Naive B cell (primary cell): ENCODE measurements around the gene GDF11. TPM values are rescaled to one million over a fixed set of nuclear protein-coding genes. Genes with fewer than 3 reads are reported as not detected.
A peak's percentile ranks its signal among the peaks of the same experiment; 100 is the strongest.
"Not testable (repeated sequence)": the region's sequence is repeated elsewhere in the genome, so short reads cannot be mapped to it uniquely, and the experiment has no call there.

ENCODE experiments used
- ATAC-seq, 2 donors: fragments of 150-1000 bp; cut with Tn5 transposase; 2 replicates each; pipeline ENCODE4 v1.10.0; 2021; ENCODE audit warnings: low read depth in 2 of 2, mild to moderate bottlenecking in 2 of 2, moderate library complexity in 2 of 2
- DNase-seq: peaks from one replicate; pipeline ENCODE4 v3.0.0; 2022
- H3K27ac Mint-ChIP-seq, 6 donors: one replicate each; pipeline ENCODE4 v1.8.0; 2020 to 2022; ENCODE audit warnings: mild to moderate bottlenecking in 6 of 6, mixed read lengths in 6 of 6, moderate library complexity in 5 of 6, inconsistent platforms in 2 of 6
- H3K27me3 Mint-ChIP-seq, 3 donors: one replicate each; pipeline ENCODE4 v1.8.0; 2021 to 2022; ENCODE audit warnings: mixed read lengths in 3 of 3, mild to moderate bottlenecking in 1 of 3
- H3K36me3 Mint-ChIP-seq, 2 donors: one replicate each; pipeline ENCODE4 v1.8.0; 2020 to 2022; ENCODE audit warnings: mixed read lengths in 2 of 2, inconsistent platforms in 1 of 2, mild to moderate bottlenecking in 1 of 2
- H3K4me1 Mint-ChIP-seq, 3 donors: one replicate each; pipeline ENCODE4 v1.8.0; 2020 to 2022; ENCODE audit warnings: mixed read lengths in 3 of 3, inconsistent platforms in 1 of 3, mild to moderate bottlenecking in 1 of 3, moderate library complexity in 1 of 3
- H3K4me3 Mint-ChIP-seq, 8 donors: one replicate each; pipeline ENCODE4 v1.8.0; 2020 to 2022; ENCODE audit warnings: mild to moderate bottlenecking in 8 of 8, mixed read lengths in 8 of 8, moderate library complexity in 8 of 8, inconsistent platforms in 2 of 8
- H3K9me3 Mint-ChIP-seq, 7 donors: one replicate each; pipeline ENCODE4 v1.8.0; 2020 to 2022; ENCODE audit warnings: mixed read lengths in 7 of 7, mild to moderate bottlenecking in 5 of 7, inconsistent platforms in 2 of 7, moderate library complexity in 1 of 7
- polyA plus RNA-seq, 6 donors: library from polyadenylated mRNA; unstranded; fragments of 300-500 nt; fragmentation: Illumina TruSeq; gene quantifications; one replicate each; pipeline ENCODE4 v1.2.3, GENCODE V29; 2021; ENCODE audit warnings: low read depth in 6 of 6

Gene GDF11
- polyA plus RNA-seq, 6 donors from 2014 or later = 0.40 to 1.4 (median 0.83) TPM

DNA sequence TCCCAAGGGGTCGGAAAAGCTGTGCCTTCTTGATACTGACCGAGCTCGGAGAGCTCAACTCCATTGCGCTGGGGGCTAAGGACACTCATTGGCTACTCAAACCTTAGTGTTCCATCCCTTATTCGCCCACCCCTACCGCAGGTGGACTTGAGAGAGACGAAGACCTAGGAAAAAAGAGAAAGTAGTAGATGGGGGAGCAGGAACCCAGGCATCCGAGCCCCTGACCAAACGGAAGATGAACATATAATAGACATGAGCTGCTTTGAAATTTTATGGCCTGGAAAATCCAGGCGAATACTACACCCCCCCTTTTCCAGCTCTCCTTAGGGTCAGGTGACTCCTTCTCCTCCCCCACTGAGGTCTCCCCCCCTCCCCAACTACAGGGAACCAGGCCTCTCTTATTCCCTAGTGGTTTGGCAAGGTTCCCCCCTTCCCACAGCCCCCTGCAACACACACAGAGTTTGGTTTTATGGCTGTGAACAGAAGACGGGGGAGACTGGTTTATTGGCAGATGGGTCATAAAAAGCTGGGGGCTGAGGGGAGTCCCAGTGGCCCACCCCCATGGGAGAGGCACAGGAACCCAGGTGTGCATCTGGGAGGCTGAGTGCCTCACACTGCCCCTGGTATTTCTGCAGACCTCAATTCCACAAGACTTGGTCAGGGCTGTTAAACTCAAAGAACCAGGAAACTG is 1.6 kb downstream of the GDF11 start:
- H3K9me3 Mint-ChIP-seq = no peaks in the 10 kb centered on the region
- DNase-seq (no peak), ATAC-seq (no peak)
- H3K27me3 Mint-ChIP-seq = no peaks in the 10 kb centered on the region
- H3K4me1 Mint-ChIP-seq = peaks cover 34 to 54% (median 35%) of the 10 kb centered on the region in 3 donors
- peaks cover 0 to 6% of the 10 kb centered on the region in 2 donors for H3K36me3 Mint-ChIP-seq
- H3K27ac Mint-ChIP-seq = peak overlapping the region in 4 of 6 donors; percentile 19 to 88 (median 78)
- peak overlapping the region; percentile 85 to 95 (median 92) for H3K4me3 Mint-ChIP-seq

DNA sequence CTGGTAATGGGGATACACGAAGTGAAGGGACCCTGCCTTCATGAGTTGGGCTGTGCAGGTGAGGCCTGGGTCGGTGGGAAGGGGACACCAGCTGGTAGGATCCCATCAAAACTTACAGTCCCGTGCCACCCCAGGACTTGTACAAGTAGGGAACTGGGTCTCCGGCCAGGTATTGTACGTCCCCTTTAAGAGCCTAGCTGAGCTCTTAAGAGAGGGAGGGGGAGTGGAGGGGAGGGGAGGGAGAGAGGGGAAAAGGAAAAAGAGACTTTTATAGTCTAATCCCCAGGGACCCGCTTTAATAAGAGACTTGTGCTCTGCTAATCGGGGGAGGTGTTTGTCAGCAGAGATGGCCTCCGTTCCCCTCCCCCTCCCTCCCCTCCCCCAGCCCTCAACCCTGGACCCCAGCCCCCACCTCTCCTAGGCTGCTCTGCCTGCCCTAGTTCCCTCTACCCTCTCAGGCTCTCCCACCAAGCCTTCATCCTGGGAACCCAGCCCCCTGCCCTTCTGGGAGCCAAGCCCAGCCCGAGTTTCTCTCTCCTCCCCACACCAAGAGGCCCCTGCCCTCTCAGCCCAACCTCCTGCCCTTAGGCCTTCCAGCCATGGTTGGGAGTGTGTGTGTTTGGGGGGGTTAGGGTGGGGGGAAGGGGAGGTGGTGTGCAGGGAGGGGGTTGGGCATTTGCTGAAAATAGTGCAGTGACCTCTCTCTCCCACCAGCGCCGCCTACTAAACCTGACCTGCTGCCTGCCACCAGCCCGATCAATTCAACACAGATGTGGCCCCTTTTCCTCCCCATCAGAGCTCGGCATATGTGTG is 2.6 kb downstream of the GDF11 start:
- ATAC-seq (no peak), DNase-seq (no peak)
- H3K4me3 Mint-ChIP-seq = peak overlapping the region; percentile 78 to 95 (median 92)
- peak overlapping the region in 5 of 6 donors; percentile 1 to 95 (median 62) for H3K27ac Mint-ChIP-seq
- H3K36me3 Mint-ChIP-seq = peaks cover 0 to 7% of the 10 kb centered on the region in 2 donors
- H3K9me3 Mint-ChIP-seq = no peaks in the 10 kb centered on the region
- H3K4me1 Mint-ChIP-seq = peaks cover 34 to 54% (median 39%) of the 10 kb centered on the region in 3 donors
- H3K27me3 Mint-ChIP-seq = no peaks in the 10 kb centered on the region

DNA sequence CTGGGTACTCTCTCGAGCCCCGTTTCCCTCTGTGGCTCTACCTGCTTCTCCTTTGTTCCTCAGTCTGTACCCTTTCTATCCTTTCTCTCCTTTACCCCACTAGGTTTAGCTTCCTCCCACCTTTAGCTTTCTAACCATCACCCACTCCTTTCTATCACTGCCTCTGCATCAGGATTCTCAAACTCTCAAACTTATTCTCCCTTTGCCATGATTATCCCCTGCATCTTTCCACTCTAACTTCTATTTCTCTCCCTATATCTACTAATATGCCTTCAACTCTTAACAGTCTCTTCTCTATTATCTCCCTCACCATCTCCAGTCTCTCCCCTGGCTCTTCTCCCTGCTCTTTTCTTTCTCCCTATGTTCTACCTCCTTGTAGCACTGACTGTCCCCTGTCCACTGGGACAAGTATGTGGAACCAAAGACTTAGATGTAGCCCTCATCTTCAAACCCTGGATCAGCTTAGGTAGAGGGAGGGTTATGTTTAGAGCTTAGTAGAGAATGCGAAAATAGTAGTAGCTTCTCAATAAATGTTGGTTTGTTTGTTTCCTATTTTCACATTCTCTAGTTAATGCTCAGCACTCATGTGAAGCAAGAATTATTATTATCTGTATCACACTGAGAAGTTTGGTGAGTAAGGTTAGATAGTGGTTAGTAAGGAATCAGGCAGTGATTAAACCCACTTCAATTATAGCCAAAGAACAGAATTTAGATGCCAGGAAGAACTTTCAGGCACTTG is 3.4 kb downstream of the GDF11 start:
- Mint-ChIP-seq H3K4me1 (peaks cover 34 to 54% (median 39%) of the 10 kb centered on the region in 3 donors), H3K27ac (peak overlapping the region; percentile 1 to 95 (median 42)), H3K4me3 (peak overlapping the region; percentile 45 to 95 (median 76)), H3K9me3 (no peaks in the 10 kb centered on the region), H3K27me3 (no peaks in the 10 kb centered on the region), H3K36me3 (peaks cover 0 to 12% of the 10 kb centered on the region in 2 donors)
- no peak for DNase-seq
- no peak for ATAC-seq

DNA sequence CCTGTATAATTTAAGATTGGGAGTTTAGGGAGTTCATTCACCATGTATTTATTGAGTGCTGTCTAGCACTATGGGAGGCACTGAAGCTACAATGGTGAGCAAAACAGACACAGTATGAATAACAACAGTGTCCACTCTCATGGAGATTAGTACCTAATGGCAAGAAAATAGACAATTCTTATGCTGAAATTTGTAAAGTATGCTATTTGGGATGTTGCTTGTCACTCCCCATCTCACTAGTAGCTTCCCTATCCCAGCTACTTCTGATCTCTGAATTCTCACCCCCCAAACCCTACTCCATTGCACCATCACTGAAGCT is 4.0 kb downstream of the GDF11 start:
- peaks cover 32 to 52% (median 39%) of the 10 kb centered on the region in 3 donors for H3K4me1 Mint-ChIP-seq
- peaks cover 0 to 12% of the 10 kb centered on the region in 2 donors for H3K36me3 Mint-ChIP-seq
- H3K9me3 Mint-ChIP-seq = no peaks in the 10 kb centered on the region
- H3K4me3 Mint-ChIP-seq = peak overlapping the region in 1 of 8 donors; percentile 26
- peak overlapping the region in 3 of 6 donors; percentile 4 to 71 (median 62) for H3K27ac Mint-ChIP-seq
- H3K27me3 Mint-ChIP-seq = no peaks in the 10 kb centered on the region
- ATAC-seq = no peak
- no peak for DNase-seq

DNA sequence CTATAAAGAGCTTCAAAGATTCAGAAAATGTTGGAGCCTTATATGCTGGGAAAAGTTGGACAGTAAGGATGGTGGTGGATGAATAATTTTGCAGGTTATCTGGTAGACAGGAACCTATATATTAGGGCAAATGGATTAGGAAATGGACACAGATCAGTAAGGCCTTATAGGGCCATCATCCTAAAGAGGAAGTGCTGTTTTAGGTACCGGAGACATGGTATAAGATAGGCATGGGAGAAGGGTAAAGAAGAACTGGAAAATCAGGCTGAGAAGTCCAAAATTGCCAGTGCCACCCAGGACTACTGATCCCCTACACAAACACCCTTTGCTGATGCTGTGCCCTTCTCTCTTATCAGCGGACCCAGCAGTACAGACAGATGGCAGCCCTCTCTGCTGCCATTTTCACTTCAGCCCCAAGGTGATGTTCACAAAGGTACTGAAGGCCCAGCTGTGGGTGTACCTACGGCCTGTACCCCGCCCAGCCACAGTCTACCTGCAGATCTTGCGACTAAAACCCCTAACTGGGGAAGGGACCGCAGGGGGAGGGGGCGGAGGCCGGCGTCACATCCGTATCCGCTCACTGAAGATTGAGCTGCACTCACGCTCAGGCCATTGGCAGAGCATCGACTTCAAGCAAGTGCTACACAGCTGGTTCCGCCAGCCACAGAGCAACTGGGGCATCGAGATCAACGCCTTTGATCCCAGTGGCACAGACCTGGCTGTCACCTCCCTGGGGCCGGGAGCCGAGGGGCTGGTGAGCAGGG is 5.5 kb downstream of the GDF11 start:
- peak overlapping the region in 4 of 6 donors; percentile 15 to 79 (median 38) for H3K27ac Mint-ChIP-seq
- H3K27me3 Mint-ChIP-seq = no peaks in the 10 kb centered on the region
- H3K4me3 Mint-ChIP-seq = no peak overlapping the region
- DNase-seq = no peak
- no peak for ATAC-seq
- no peaks in the 10 kb centered on the region for H3K9me3 Mint-ChIP-seq
- peaks cover 0 to 12% of the 10 kb centered on the region in 2 donors for H3K36me3 Mint-ChIP-seq
- H3K4me1 Mint-ChIP-seq = peaks cover 27 to 41% (median 33%) of the 10 kb centered on the region in 3 donors

DNA sequence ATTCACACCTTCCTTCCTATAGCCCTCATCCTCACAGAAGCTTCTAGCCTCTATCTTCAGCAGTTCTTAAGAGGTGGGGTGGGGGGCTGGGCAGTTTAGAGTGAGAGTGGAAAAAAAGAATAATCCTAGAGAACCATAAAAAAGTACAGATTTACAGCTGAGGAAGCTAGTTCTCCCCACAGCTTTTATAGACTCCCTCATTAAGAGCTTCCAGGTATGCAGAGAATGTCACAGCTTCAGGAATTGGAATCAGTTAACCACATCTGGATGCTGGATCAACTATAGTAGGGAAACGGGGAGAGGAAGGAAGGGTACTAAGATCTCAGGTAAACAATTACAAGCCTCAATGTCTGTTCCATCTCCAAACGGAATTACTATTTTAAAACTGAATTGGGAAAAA is 12.3 kb downstream of the GDF11 start:
- no peak for ATAC-seq
- H3K4me1 Mint-ChIP-seq = peaks cover 0 to 3% (median 0%) of the 10 kb centered on the region in 3 donors
- DNase-seq = no peak
- H3K4me3 Mint-ChIP-seq = no peak overlapping the region
- no peaks in the 10 kb centered on the region for H3K9me3 Mint-ChIP-seq
- peak overlapping the region in 4 of 6 donors; percentile 17 to 76 (median 45) for H3K27ac Mint-ChIP-seq
- H3K36me3 Mint-ChIP-seq = peaks cover 17 to 35% of the 10 kb centered on the region in 2 donors
- no peaks in the 10 kb centered on the region for H3K27me3 Mint-ChIP-seq

DNA sequence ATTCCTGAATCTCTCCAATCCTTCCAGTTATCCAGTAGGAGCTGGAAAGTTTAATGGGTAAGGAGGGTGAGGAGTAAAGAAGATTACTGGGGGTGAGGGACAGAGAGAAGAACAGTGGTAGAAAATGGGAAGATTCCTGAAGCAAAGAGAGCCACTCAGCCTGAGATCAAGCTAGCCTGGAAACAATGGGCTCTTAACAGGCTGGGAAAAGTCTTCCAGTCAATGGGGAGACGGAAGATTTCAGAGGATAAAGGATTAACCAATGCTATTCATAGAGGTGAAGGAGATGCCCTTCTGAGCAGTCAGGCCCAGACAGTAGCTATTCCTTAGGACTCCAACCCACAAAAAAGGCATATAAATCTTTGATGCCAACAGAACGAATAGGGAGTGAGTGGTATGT is 14.8 kb downstream of the GDF11 start:
- peaks cover 0 to 6% (median 3%) of the 10 kb centered on the region in 3 donors for H3K4me1 Mint-ChIP-seq
- DNase-seq (no peak), ATAC-seq (no peak)
- no peak overlapping the region for H3K4me3 Mint-ChIP-seq
- H3K27me3 Mint-ChIP-seq = no peaks in the 10 kb centered on the region
- H3K36me3 Mint-ChIP-seq = peaks cover 21 to 29% of the 10 kb centered on the region in 2 donors
- peak overlapping the region in 4 of 6 donors; percentile 7 to 74 (median 24) for H3K27ac Mint-ChIP-seq
- no peaks in the 10 kb centered on the region for H3K9me3 Mint-ChIP-seq

DNA sequence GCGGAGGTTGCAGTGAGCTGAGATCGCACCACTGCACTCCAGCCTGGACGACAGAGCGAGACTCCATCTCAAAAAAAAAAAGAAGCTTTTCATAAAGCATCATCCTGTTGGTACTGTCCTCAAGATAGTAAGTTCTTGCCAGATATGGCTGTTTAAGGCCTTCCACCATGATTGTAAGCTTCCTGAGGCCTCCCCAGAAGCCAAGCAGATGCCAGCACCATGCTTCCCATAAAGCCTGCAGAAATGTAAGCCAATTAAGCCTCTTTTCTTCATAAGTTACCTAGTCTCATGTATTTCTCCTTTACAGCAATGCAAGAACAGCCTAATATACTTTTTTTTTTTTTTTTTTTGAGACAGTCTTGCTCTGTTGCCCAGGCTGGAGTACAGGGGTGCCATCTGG is 15.7 kb downstream of the GDF11 start:
- H3K27me3 Mint-ChIP-seq, H3K4me3 Mint-ChIP-seq, H3K9me3 Mint-ChIP-seq, H3K27ac Mint-ChIP-seq, DNase-seq, H3K4me1 Mint-ChIP-seq, ATAC-seq: not testable (repeated sequence)
- H3K36me3 Mint-ChIP-seq = peaks cover 21 to 29% of the 10 kb centered on the region in 2 donors

DNA sequence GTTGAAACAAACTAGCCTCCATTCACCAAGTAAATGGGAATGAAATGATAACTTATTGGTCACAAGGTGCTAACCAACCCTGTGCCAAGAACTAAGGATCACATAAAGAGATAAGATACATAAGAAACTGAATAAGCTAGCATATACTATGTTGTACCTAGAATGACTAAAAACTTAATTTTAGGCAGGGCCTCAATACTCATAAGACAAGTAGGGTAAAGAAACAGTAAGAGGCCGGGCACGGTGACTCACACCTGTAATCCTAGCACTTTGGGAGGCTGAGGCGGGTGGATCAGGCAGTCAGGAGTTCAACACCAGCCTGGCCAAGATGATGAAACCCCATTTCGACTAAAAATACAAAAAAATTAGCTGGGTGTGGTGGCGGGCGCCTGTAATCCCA is 17.7 kb downstream of the GDF11 start:
- ATAC-seq (no peak), DNase-seq (no peak)
- H3K4me3 Mint-ChIP-seq = no peak overlapping the region
- no peaks in the 10 kb centered on the region for H3K27me3 Mint-ChIP-seq
- H3K27ac Mint-ChIP-seq = peak overlapping the region in 3 of 6 donors; percentile 37 to 70 (median 43)
- no peaks in the 10 kb centered on the region for H3K9me3 Mint-ChIP-seq
- H3K4me1 Mint-ChIP-seq = peaks cover 0 to 6% (median under 1%) of the 10 kb centered on the region in 3 donors
- H3K36me3 Mint-ChIP-seq = peaks cover 16 to 21% of the 10 kb centered on the region in 2 donors

DNA sequence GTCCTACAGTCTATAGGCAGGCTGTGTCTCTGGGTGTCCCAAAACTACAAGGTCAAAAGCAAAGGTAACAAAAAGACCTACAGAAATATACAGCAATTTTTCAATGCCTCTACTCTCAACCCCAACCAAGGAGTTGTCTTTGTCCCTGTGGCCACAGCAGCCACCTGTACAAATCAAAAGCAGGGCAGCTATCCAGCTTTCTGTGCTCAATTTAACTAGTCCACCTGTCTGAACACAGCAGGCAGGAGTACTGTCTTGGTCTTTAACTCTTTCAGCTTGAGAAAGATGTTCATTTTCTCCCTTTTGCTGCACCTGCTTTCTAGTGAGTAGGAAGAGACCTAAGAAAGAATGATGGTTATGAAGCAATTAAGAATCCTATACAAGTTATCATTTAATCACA is 19.7 kb downstream of the GDF11 start:
- H3K9me3 Mint-ChIP-seq = no peaks in the 10 kb centered on the region
- H3K27me3 Mint-ChIP-seq = no peaks in the 10 kb centered on the region
- ATAC-seq (no peak), DNase-seq (no peak)
- peaks cover 0 to 14% (median 8%) of the 10 kb centered on the region in 3 donors for H3K4me1 Mint-ChIP-seq
- H3K36me3 Mint-ChIP-seq = peaks cover 14 to 18% of the 10 kb centered on the region in 2 donors
- no peak overlapping the region for H3K27ac Mint-ChIP-seq
- no peak overlapping the region for H3K4me3 Mint-ChIP-seq

DNA sequence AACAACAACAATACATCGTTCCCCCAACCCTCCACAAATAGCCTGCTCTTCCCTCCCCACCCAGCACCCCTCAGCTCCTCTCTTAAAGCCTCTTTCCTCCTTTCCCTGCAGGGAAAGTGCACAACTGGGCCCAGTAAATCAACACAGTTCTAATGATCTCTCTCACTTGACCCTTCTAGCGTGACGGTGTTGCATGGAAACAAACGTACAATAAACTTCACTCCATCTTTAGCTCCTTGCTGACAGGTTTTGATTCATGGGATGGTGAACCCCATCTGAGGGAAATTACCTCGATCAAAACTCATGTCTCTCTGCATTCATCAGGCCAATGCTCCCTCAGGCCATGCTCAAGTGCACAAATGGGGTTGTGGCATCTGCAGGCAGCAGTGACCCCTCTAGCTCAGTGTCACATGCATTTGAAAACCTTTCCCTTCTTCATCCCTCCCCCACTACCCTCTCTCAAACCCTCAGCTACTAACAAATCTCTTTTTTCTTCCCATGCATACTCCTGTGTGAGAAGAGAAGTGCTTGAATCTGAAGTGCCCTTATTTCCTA is 22.9 kb downstream of the GDF11 start:
- no peaks in the 10 kb centered on the region for H3K27me3 Mint-ChIP-seq
- DNase-seq (no peak), ATAC-seq (no peak)
- H3K4me3 Mint-ChIP-seq = peak overlapping the region in 1 of 8 donors; percentile 31
- no peaks in the 10 kb centered on the region for H3K9me3 Mint-ChIP-seq
- H3K36me3 Mint-ChIP-seq = peaks cover 8 to 17% of the 10 kb centered on the region in 2 donors
- peak overlapping the region in 3 of 6 donors; percentile 41 to 74 (median 45) for H3K27ac Mint-ChIP-seq
- peaks cover 0 to 14% (median 13%) of the 10 kb centered on the region in 3 donors for H3K4me1 Mint-ChIP-seq

DNA sequence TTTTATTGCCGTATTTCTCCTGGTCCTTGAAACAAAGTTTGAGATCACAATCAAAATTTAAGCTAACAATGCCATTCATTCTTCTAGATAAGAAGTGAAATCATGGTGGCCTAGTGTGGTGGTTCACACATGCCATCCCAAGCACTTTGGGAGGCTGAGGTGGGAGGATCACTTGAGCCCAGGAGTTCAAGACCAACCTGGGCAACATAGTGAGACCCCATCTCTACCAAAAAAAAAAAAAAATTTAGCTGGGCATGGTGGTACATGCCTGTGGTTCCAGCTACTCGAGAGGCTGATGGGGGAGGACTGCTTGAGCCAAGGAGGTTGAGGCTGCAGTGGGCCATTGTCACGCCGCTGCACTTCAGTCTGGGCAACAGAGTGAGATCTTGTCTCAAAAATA is 24.2 kb downstream of the GDF11 start:
- Mint-ChIP-seq H3K4me1 (peaks cover 0 to 16% (median 8%) of the 10 kb centered on the region in 3 donors), H3K27ac (peak overlapping the region in 1 of 6 donors; percentile 24), H3K36me3 (peaks cover 14 to 17% of the 10 kb centered on the region in 2 donors), H3K27me3 (no peaks in the 10 kb centered on the region), H3K9me3 (no peaks in the 10 kb centered on the region), H3K4me3 (no peak overlapping the region)
- no peak for DNase-seq
- no peak for ATAC-seq
